Muscle layer of duodenum (tissue), 2 donors: ENCODE data around the gene CCDC71L.

Experiments
- H3K27ac ChIP-seq: one replicate; pipeline ENCODE4 v1.7.0; 2013; ENCODE audit warnings: mild to moderate bottlenecking, low read length
- H3K27me3 ChIP-seq: one replicate; pipeline ENCODE4 v1.7.0; 2013; ENCODE audit warnings: low read depth, mild to moderate bottlenecking, control low read depth, low read length
- H3K36me3 ChIP-seq, 2 donors: one replicate each; pipeline ENCODE4 v1.7.0; 2013; ENCODE audit warnings: low read length in 2 of 2, control low read depth in 1 of 2, mild to moderate bottlenecking in 1 of 2; ENCODE audit not compliant: insufficient read depth in 2 of 2, control insufficient read depth in 1 of 2
- H3K4me1 ChIP-seq, 2 donors: one replicate each; pipeline ENCODE4 v1.7.0; 2013; ENCODE audit warnings: low read length in 2 of 2, mild to moderate bottlenecking in 2 of 2, control low read depth in 1 of 2, moderate library complexity in 1 of 2; ENCODE audit not compliant: insufficient read depth in 2 of 2, control insufficient read depth in 1 of 2
- H3K4me3 ChIP-seq, 2 donors: one replicate each; pipeline ENCODE4 v1.7.0; 2013; ENCODE audit warnings: low read length in 2 of 2, low read depth in 1 of 2, mild to moderate bottlenecking in 1 of 2
- H3K9me3 ChIP-seq, 2 donors: one replicate each; pipeline ENCODE4 v1.7.0; 2013; ENCODE audit warnings: low read length in 2 of 2, control low read depth in 1 of 2, mild to moderate bottlenecking in 1 of 2; ENCODE audit not compliant: control insufficient read depth in 1 of 2
- donor health status: healthy.

The CCDC71L gene

GRCh38 chr7:106621393-106622132 is 39.4 kb downstream of the CCDC71L start:
- Histone ChIP-seq H3K4me1 (peaks cover 0 to 9% of the 10 kb centered on the region in 2 donors), H3K27ac (no peak overlapping the region), H3K9me3 (peaks cover 0 to 11% of the 10 kb centered on the region in 2 donors), H3K27me3 (no peaks in the 10 kb centered on the region), H3K36me3 (no peaks in the 10 kb centered on the region), H3K4me3 (no peak overlapping the region)

- Histone ChIP-seq H3K27me3 (no peaks in the 10 kb centered on the region), H3K27ac (no peak overlapping the region), H3K4me1 (peaks cover 0 to 9% of the 10 kb centered on the region in 2 donors), H3K9me3 (peaks cover 0 to 11% of the 10 kb centered on the region in 2 donors), H3K4me3 (no peak overlapping the region), H3K36me3 (no peaks in the 10 kb centered on the region)
Measured at GRCh38 chr7:106620676-106621075, 40.3 kb downstream of the CCDC71L start.

- H3K4me3 ChIP-seq: no peak overlapping the region
- H3K4me1 ChIP-seq: peaks cover 0 to 11% of the 10 kb centered on the region in 2 donors
- H3K27me3 ChIP-seq: no peaks in the 10 kb centered on the region
- no peak overlapping the region for H3K27ac ChIP-seq
- H3K36me3 ChIP-seq: no peaks in the 10 kb centered on the region
- peaks cover 0 to 11% of the 10 kb centered on the region in 2 donors for H3K9me3 ChIP-seq
Measured at GRCh38 chr7:106620034-106620433, 40.9 kb downstream of the CCDC71L start.

GRCh38 chr7:106619213-106619612 is 41.7 kb downstream of the CCDC71L start:
- Histone ChIP-seq H3K27ac (no peak overlapping the region), H3K4me1 (peaks cover 0 to 19% of the 10 kb centered on the region in 2 donors), H3K36me3 (no peaks in the 10 kb centered on the region), H3K9me3 (peaks cover 0 to 11% of the 10 kb centered on the region in 2 donors), H3K4me3 (no peak overlapping the region), H3K27me3 (no peaks in the 10 kb centered on the region)

- Histone ChIP-seq H3K36me3 (no peaks in the 10 kb centered on the region), H3K4me3 (no peak overlapping the region), H3K4me1 (peaks cover 0 to 19% of the 10 kb centered on the region in 2 donors), H3K27me3 (no peaks in the 10 kb centered on the region), H3K9me3 (peaks cover 0 to 11% of the 10 kb centered on the region in 2 donors), H3K27ac (no peak overlapping the region)
Measured at GRCh38 chr7:106618480-106618879, 42.5 kb downstream of the CCDC71L start.

- Histone ChIP-seq H3K27me3 (no peaks in the 10 kb centered on the region), H3K36me3 (no peaks in the 10 kb centered on the region), H3K4me1 (peaks cover 0 to 19% of the 10 kb centered on the region in 2 donors), H3K4me3 (no peak overlapping the region), H3K27ac (no peak overlapping the region), H3K9me3 (peaks cover 0 to 11% of the 10 kb centered on the region in 2 donors)
Measured at GRCh38 chr7:106617860-106618259, 43.1 kb downstream of the CCDC71L start.

GRCh38 chr7:106616708-106617051 is 44.3 kb downstream of the CCDC71L start:
- peaks cover 0 to 19% of the 10 kb centered on the region in 2 donors for H3K4me1 ChIP-seq
- H3K9me3 ChIP-seq: peaks cover 0 to 8% of the 10 kb centered on the region in 2 donors
- no peaks in the 10 kb centered on the region for H3K27me3 ChIP-seq
- no peaks in the 10 kb centered on the region for H3K36me3 ChIP-seq
- H3K27ac ChIP-seq: no peak overlapping the region
- no peak overlapping the region for H3K4me3 ChIP-seq

GRCh38 chr7:106615808-106616707 is 44.9 kb downstream of the CCDC71L start:
- Histone ChIP-seq H3K9me3 (peaks cover 0 to 4% of the 10 kb centered on the region in 2 donors), H3K4me3 (no peak overlapping the region), H3K36me3 (no peaks in the 10 kb centered on the region), H3K27ac (no peak overlapping the region), H3K27me3 (no peaks in the 10 kb centered on the region), H3K4me1 (peaks cover 0 to 19% of the 10 kb centered on the region in 2 donors)

GRCh38 chr7:106614751-106615150 is 46.2 kb downstream of the CCDC71L start:
- Histone ChIP-seq H3K36me3 (no peaks in the 10 kb centered on the region), H3K9me3 (peaks cover 0 to 4% of the 10 kb centered on the region in 2 donors), H3K27me3 (no peaks in the 10 kb centered on the region), H3K4me1 (peaks cover 0 to 19% of the 10 kb centered on the region in 2 donors), H3K27ac (no peak overlapping the region), H3K4me3 (no peak overlapping the region)

GRCh38 chr7:106613848-106614560 is 47.0 kb downstream of the CCDC71L start:
- H3K27me3 ChIP-seq: no peaks in the 10 kb centered on the region
- H3K4me3 ChIP-seq: no peak overlapping the region
- peaks cover 0 to 4% of the 10 kb centered on the region in 2 donors for H3K9me3 ChIP-seq
- peaks cover 2 to 19% of the 10 kb centered on the region in 2 donors for H3K4me1 ChIP-seq
- H3K36me3 ChIP-seq: no peaks in the 10 kb centered on the region
- no peak overlapping the region for H3K27ac ChIP-seq

GRCh38 chr7:106613279-106613678 is 47.7 kb downstream of the CCDC71L start:
- Histone ChIP-seq H3K4me3 (no peak overlapping the region), H3K27me3 (no peaks in the 10 kb centered on the region), H3K27ac (no peak overlapping the region), H3K36me3 (no peaks in the 10 kb centered on the region), H3K9me3 (peaks cover 0 to 4% of the 10 kb centered on the region in 2 donors), H3K4me1 (peaks cover 4 to 15% of the 10 kb centered on the region in 2 donors)
